Measurements from ENCODE around the gene RNF121.

Gene RNF121

DNA sequence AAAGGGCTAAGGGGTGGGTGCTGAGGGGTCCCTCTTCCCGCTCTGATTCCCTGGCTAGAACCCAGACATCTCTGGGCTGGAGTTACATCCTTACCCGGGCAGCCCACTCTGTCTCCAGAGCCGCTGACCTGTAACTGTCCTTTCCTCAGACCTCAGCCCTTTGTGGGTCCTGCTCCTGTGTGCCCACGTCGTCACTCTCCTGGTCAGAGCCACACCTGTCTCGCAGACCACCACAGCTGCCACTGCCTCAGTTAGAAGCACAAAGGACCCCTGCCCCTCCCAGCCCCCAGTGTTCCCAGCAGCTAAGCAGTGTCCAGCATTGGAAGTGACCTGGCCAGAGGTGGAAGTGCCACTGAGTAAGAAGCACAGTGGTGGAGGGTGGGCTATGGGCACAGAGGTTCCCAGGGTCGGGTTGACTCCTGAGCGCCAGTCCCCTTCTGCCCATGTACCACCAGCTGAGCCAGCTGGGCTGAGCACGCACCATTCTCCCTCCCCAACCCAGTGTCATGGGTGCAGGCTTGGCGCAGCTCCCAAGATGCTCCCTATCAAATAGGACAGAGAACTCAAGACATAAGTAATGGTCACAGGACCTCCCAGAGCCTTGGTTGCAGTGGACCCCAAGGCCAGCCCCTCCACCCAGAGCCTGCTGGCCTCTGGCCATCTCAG is 71.5 kb downstream of the RNF121 start:
- H3K79me2 ChIP-seq (ENCODE audit: control insufficient read depth, low read length), result no peaks in the 10 kb centered on the region
- no peak overlapping the region for H3K4me3 ChIP-seq (ENCODE audit: low read length)
- no peak overlapping the region for H3K27ac ChIP-seq (ENCODE audit: low read depth, low read length)
- H3K4me2 ChIP-seq (ENCODE audit: low read length), result no peak overlapping the region
- no peaks in the 10 kb centered on the region for H3K9me2 ChIP-seq (replicated peaks; ENCODE audit: control insufficient read depth, low read length)
- no peaks in the 10 kb centered on the region for H3K9me3 ChIP-seq (ENCODE audit: control insufficient read depth, insufficient read depth, low read length)
- 0 out of 2 replicates have a peak, but pooled peaks cover 4% of the 10 kb centered on the region for H3F3A ChIP-seq (ENCODE audit: control insufficient read depth, insufficient read depth)
- no peak for TF ChIP-seq CTCF (IDR thresholded peaks at IDR 0.05; ENCODE audit: low read depth, low read length, poor library complexity, severe bottlenecking)
- H3K36me3 ChIP-seq (ENCODE audit: control insufficient read depth, low read length), result peaks cover 39% of the 10 kb centered on the region
- H3K27me3 ChIP-seq (ENCODE audit: control insufficient read depth, low read length), result no peaks in the 10 kb centered on the region
- H4K20me1 ChIP-seq (ENCODE audit: control insufficient read depth, insufficient read depth, low read depth, low read length), result no peaks in the 10 kb centered on the region
- H3K4me1 ChIP-seq (ENCODE audit: control insufficient read depth, low read length), result peaks cover 25% of the 10 kb centered on the region

- Histone ChIP-seq H3K36me3 (ENCODE audit: control insufficient read depth, low read length) (peaks cover 49% of the 10 kb centered on the region), H3F3A (ENCODE audit: control insufficient read depth, insufficient read depth) (0 out of 2 replicates have a peak, but pooled peaks cover 4% of the 10 kb centered on the region), H3K79me2 (ENCODE audit: control insufficient read depth, low read length) (no peaks in the 10 kb centered on the region), H3K27me3 (ENCODE audit: control insufficient read depth, low read length) (no peaks in the 10 kb centered on the region), H3K4me1 (ENCODE audit: control insufficient read depth, low read length) (peaks cover 19% of the 10 kb centered on the region), H3K9me2 (replicated peaks; ENCODE audit: control insufficient read depth, low read length) (no peaks in the 10 kb centered on the region), H3K4me2 (ENCODE audit: low read length) (no peak overlapping the region), H4K20me1 (ENCODE audit: control insufficient read depth, insufficient read depth, low read depth, low read length) (no peaks in the 10 kb centered on the region), H3K9me3 (ENCODE audit: control insufficient read depth, insufficient read depth, low read length) (no peaks in the 10 kb centered on the region), H3K4me3 (ENCODE audit: low read length) (no peak overlapping the region), H3K27ac (ENCODE audit: low read depth, low read length) (no peak overlapping the region)
- TF ChIP-seq CTCF (IDR thresholded peaks at IDR 0.05; ENCODE audit: low read depth, low read length, poor library complexity, severe bottlenecking) (no peak), EZH2phosphoT487 (IDR thresholded peaks at IDR 0.05; ENCODE audit: borderline replicate concordance, low read length) (no peak)
These were observed 72.4 kb downstream of the RNF121 start for GRCh38 chr11:72001285-72001684.

GRCh38 chr11:72001834-72002591 is 73.2 kb downstream of the RNF121 start:
- TF ChIP-seq CTCF (IDR thresholded peaks at IDR 0.05; ENCODE audit: low read depth, low read length, poor library complexity, severe bottlenecking), result no peak
- no peak for TF ChIP-seq EZH2phosphoT487 (IDR thresholded peaks at IDR 0.05; ENCODE audit: borderline replicate concordance, low read length)
- 0 out of 2 replicates have a peak, but pooled peaks cover 4% of the 10 kb centered on the region for H3F3A ChIP-seq (ENCODE audit: control insufficient read depth, insufficient read depth)
- H3K4me3 ChIP-seq (ENCODE audit: low read length), result no peak overlapping the region
- H3K4me2 ChIP-seq (ENCODE audit: low read length), result no peak overlapping the region
- no peaks in the 10 kb centered on the region for H3K27me3 ChIP-seq (ENCODE audit: control insufficient read depth, low read length)
- no peaks in the 10 kb centered on the region for H3K79me2 ChIP-seq (ENCODE audit: control insufficient read depth, low read length)
- H3K4me1 ChIP-seq (ENCODE audit: control insufficient read depth, low read length), result peaks cover 19% of the 10 kb centered on the region
- no peak overlapping the region for H3K27ac ChIP-seq (ENCODE audit: low read depth, low read length)
- no peaks in the 10 kb centered on the region for H3K9me3 ChIP-seq (ENCODE audit: control insufficient read depth, insufficient read depth, low read length)
- no peaks in the 10 kb centered on the region for H3K9me2 ChIP-seq (replicated peaks; ENCODE audit: control insufficient read depth, low read length)
- H3K36me3 ChIP-seq (ENCODE audit: control insufficient read depth, low read length), result peaks cover 56% of the 10 kb centered on the region
- no peaks in the 10 kb centered on the region; the same call in 1 of the 2 replicates for H4K20me1 ChIP-seq (ENCODE audit: control insufficient read depth, insufficient read depth, low read depth, low read length)

All from DOHH2 (cell line).